ENCODE results near the gene EFHC2.
"Not testable (repeated sequence)": the region's sequence is repeated elsewhere in the genome, so short reads cannot be mapped to it uniquely, and the experiment has no call there.

EFHC2 gene

DNA sequence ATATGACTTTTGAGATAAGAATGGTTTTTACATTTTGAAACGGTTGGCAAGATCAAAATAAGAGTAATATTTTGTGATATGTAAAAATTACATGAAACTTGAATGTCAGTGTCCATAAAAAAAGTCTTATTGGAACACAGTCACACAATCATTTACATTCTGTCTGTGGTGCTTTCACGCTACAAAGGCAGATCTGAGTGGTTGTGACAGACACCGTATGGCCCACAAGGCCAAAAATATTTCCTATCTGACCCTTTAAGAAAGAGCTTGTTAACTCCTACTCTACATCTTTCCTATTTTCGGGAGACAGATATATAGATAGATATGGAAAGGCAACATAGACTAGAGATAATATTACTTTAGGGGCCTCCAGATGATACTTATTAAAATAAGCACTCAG, 101.9 kb downstream of the EFHC2 start:
- Histone ChIP-seq H3K27ac (no peak overlapping the region), H3K4me3 (no peak overlapping the region)

DNA sequence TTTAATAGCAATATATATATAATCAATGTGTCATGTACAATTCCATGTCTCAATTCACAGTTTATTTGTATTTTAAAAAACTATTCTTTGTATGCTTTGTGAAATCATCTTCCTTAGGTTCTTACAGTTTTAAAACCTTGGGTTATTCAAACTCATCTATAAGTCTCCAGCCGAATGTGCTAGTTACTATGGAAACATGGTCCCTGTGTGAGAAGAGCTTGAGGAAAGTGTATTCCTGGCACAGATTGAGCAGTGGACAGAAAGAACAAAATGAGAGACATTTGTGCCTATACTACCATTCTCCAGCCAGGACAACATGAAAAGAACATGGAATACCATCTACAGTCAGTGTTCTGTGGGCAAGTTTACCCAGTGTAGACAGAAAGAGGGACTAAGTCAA, 103.4 kb downstream of the EFHC2 start:
- no peak overlapping the region for H3K27ac ChIP-seq
- no peak overlapping the region for H3K4me3 ChIP-seq

DNA sequence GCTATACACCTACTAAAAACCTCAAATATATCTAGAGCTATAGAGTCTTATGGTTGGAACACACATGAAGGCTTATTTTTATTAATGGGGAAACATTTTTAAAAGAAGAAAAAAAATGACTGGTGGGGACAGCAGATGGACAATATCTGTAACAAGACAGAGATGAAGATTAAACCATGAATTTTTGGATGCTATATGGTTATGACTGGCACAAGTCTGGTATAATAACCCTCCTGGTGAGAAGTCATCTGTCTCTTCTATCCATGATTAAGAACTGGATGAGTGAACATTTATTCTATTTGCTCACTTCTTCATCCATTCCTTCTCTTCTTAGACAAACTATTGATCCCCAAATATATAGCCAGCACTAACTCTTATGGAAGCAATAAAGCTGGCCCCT, 104.4 kb downstream of the EFHC2 start:
- Histone ChIP-seq H3K27ac (no peak overlapping the region), H3K4me3 (no peak overlapping the region)

DNA sequence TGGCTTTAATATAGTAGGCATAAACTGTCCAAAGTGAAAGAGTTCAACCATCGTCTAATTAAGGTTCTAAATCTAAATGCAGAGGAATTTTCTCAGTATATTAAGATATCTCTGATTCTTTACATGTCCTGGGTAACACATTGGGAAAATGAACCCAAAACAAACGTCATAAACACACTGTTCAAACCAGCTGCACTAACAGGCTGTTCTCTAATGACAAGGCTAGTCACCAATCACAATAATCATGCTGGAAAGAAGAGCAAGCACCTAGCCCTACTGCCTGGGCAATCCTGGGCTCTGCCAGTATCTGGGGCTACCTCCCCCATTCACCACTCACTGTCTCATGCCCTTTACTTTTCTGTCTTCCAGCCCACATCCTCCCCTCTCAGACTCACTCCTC, 107.9 kb downstream of the EFHC2 start:
- H3K4me3 ChIP-seq = no peak overlapping the region
- no peak overlapping the region for H3K27ac ChIP-seq

DNA sequence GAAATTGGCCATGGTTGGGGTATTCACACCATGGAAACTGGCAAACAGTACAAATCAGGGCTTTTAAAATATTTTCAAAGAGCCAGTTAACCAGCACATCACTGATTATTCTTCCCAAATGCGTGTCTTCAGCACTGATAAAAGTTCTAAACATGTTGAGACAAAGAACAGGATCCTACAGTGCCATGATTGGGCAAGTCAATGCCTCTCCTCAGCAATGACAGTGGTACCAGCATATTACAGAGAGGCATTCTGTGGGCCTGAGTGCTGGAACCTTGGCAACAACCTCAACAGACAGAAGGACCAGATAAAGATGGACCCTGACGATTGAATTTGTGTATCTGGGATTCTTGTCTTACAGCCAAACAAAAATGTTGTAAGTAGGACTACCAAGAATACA, 108.9 kb downstream of the EFHC2 start:
- Histone ChIP-seq H3K4me3 (no peak overlapping the region), H3K27ac (no peak overlapping the region)

DNA sequence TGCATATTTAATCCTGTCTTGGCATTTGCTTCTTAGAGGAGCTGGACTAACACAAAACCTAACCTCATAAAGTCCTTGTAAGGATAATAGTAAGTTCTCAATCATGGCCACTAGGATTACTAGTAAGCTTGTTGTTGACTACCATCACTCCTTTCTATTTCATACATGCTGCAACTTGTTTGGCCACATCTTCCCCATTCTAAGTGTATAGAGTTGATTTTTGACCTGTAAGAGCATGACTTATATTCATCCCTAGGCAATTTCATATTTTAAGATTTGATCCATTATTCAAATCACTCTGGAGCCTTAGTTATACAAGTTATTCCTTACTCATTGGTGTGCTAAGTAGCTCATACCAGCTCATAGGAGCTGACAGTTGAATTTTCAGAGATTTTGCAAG, 109.4 kb downstream of the EFHC2 start:
- H3K4me3 ChIP-seq = no peak overlapping the region
- H3K27ac ChIP-seq = no peak overlapping the region

DNA sequence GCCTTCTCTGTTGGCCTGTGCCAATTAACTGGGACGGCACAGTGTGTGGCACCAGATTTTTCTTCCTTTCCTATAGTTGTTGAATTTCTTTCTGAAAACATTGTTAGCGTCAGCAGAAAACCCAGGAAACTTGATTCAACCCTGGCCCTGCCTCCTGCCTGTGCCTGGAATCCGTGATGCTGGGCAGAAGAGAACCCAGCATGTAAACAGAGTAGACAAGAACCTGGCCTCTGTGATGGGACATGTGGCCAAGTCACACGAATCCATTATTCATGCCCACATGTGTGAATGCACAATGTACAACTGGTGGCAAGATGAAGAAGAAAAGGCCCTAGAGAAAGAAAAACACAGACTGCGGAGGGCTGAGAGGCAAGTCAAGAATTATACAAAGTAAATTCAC, 111.4 kb downstream of the EFHC2 start:
- H3K27ac ChIP-seq = no peak overlapping the region
- no peak overlapping the region for H3K4me3 ChIP-seq

DNA sequence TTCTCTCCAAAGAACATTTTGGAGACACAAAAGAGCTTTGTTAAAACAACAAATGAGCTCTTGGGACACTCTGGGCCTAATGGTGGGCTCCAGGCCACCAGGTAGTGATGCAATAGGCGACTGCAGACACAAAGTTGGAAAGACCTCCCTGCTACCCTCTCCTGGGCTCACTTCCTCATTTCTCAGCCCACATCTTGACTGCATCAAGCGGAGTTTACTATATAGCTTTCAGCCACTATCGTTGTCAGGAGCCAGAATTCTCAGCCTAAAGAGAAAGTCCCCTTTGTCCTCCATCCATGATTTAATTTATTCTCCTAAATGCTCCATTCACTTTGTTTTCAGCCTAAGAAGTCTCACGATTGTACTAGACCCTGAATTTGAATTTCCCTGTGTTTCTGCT, 114.9 kb downstream of the EFHC2 start:
- Histone ChIP-seq H3K4me3 (no peak overlapping the region), H3K27ac (no peak overlapping the region)

DNA sequence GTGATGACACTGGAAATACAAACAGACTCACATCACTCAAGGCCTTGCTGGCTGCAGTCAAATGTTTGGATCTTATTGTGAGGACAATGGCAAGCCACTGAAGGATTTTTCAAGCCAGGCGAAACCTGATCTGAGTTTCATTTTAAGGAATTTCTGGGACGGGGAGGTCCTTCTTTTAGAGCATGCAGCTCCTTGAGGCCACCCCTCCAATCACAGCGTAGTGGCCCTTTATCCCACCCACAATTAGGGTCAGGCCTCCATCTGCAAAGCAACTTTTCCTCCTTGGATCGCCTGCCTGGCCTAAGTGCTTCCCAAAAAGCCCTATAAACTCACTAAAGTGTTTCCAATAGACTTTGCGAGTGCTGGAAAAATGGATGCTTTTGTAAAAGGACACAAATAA, 115.5 kb downstream of the EFHC2 start:
- no peak overlapping the region for H3K27ac ChIP-seq

DNA sequence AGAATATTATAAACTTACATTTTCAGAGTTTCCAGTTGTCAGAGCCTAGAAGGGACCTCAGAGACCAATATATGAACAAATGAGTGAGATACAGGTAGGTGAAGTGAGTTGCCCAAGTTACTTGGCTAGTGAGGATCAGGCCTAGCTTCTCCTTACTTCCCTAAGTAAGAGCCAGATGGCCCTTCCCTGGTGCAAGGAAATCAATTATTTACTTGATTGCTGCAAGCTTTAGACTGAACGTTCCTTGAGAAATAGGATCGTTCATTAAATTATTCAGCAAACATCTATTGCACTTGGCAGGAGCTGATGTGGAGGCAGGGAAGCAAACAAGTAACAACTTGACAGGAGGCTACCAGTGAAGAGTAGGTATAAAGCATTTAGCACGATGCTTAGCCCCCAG, 117.8 kb downstream of the EFHC2 start:
- Histone ChIP-seq H3K27ac (no peak overlapping the region), H3K4me3 (no peak overlapping the region)

More for the DNA sequence above, 115.5 kb downstream of the EFHC2 start:
- H3K4me3 ChIP-seq = no peak overlapping the region

DNA sequence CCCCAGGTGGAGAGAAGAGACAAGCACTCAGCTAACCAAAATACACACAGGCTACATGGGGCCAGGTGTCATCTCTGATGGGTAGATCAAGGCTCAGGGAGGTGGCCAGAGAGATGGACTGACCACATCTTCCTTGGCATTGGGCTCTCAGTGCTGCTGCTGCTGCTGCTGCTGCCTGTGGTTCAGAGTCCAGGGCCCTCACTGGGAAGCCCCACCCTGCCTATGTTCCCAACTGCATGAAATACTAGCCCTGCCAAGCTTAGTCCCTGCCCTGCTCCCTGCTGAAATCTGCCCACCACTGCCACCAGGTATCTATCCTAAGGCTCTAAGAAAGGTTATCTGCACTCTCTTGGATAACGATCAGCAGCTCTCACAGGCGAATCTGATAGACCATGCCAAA, 118.7 kb downstream of the EFHC2 start:
- no peak overlapping the region for H3K4me3 ChIP-seq
- no peak overlapping the region for H3K27ac ChIP-seq

DNA sequence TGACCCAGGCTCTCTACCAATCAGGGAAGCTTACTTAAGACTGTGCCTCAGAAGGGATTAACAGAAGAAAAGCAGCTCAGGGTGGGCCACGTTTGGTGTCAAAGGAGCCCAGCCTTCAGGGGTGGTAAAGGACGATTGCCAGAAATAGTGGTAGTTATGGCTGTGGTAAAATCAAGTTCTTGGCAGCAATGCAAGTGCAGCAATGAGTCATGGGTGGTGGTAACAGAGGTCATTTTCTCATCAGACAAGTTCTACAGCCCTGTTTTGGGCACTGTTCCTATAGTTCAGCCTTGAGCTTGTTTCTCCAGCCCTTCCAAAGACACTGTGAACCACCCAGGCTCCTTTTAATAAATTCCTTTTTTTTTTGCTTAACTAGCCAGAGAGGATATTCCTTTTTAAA, 120.3 kb downstream of the EFHC2 start:
- no peak overlapping the region for H3K27ac ChIP-seq
- no peak overlapping the region for H3K4me3 ChIP-seq

DNA sequence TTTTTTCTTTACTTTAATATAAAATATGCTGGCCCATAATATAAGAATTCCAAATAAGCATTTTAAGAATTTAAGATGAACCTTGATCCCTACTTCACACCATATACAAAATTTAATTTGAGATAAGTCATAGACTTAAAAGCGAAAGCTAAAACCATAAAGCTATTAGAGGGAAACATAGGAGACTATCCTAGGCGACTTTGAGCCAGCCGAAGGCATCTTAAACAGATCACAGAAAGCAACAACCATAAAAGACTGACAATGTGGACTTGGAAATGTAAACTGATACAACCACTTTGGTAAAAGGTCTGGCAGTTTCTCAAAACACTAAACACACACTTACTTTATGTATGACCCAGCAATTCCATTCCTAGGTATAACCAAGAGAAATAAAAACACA, 125.0 kb downstream of the EFHC2 start:
- no peak overlapping the region for H3K4me3 ChIP-seq

DNA sequence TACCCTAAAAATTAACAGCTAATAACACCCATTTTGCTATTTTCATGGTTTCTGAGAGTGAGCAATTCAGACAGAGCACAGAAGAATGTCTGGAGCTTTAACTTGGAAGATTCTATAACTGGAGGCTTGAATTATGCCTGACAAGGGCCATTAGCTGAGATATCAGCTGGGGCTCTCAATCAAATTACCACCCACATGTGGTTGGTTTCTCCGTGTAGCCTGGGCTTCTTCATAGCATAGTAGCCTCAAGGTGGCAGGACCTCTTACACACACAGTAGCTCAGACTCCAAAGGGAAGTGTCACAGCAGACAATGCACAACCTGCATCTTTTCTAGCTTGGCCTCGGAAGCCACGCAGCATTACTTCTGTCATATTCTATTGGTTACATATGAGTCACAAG, 127.3 kb downstream of the EFHC2 start:
- H3K4me3 ChIP-seq = no peak overlapping the region

More for the DNA sequence above, 125.0 kb downstream of the EFHC2 start:
- no peak overlapping the region for H3K27ac ChIP-seq

DNA sequence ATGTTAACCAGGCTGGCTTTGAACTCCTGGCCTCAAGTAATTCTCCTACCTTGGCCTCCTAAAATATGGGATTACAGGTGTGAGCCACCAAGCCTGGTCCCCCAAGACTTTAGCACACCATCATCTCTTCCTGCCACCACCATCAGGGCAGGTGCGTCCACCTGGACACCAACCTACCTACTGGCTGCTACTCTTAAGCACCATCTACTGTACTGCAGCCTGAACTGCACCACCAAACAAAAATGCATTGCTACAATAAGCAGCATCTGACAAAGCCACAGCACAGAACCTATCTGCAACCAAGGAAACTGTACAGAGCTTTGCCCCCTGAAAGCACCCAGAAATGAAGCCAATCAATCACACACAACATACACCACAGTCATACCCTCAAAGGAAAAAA, 139.7 kb downstream of the EFHC2 start:
- Histone ChIP-seq H3K27ac (no peak overlapping the region), H3K4me3 (no peak overlapping the region)

More for the DNA sequence above, 127.3 kb downstream of the EFHC2 start:
- no peak overlapping the region for H3K27ac ChIP-seq

DNA sequence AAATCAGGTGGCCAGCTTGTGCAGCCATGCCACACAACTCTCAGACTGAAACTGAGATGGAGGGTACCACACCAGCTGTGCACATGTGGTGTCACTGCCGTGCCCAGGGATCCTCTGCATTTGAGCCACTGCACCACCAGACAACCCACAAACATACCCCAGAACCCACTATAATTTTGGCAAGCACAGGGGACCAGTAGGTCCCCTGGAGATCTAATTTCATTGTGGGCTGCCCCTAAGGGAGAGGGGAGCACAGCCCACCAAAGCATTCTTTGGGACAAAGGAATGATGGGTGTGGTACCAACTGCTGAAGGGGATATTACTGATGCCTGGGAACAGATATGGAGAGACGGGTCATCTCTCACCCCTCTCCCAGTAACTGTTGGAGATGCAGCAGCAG, 140.9 kb downstream of the EFHC2 start:
- no peak overlapping the region for H3K27ac ChIP-seq
- H3K4me3 ChIP-seq = no peak overlapping the region

DNA sequence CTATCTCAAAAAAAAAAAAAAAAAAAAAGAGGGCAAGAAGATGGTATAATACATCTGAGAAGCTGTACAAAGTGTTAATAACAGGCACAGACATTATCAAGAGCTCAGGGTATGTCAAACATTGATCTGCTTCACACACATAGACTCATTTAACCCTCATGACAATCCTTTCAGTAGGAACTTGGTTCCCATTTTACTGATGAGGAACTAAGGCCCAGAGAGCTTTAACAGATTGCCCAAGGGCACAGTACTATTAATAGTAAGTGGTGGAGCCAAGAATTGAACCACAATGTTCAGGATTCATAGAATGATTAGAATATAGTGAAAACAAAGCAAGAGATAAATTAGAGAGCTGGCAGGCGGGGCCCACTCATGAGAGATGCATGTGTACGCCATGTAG, 154.4 kb downstream of the EFHC2 start:
- Histone ChIP-seq H3K4me3 (no peak overlapping the region), H3K27ac (no peak overlapping the region)

DNA sequence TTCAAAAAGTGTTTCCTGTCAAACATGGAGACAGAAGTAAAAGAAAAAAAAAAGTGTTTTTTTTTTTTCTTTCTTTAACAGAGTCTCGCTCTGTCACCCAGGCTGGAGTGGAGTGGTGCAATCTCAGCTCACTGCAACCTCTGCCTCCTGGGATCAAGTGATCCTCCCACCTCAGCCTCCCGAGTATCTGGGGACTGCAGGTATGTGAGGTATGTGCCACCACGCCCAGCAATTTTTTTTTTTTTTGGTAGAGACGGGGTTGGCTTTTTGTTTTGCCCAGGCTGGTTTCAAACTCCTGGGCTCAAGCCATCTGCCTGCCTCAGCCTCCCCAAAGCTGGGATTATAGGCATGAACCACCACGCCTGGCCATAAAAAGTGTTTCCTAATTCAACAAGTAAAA, 155.6 kb downstream of the EFHC2 start:
- H3K4me3 ChIP-seq = not testable (repeated sequence)

DNA sequence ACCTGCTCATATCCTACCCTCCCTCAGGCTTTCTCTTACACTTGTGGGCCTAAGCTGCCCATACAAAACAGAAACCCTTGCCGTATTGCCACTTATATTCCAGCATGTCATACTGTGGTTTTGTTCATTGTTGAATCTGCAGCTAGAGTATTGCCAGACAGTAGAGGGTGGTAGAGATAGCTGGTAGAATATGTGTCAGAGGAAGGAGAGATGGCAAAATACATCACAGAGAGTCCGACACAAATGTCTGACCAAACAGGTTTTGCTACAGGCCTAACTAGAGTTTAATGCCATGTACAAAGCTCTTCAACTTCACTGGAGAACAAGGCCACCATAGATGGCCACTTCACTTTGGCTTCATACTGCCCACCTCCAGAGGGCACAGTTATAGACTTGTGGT, 160.1 kb downstream of the EFHC2 start:
- H3K27ac ChIP-seq = no peak overlapping the region
- H3K4me3 ChIP-seq = no peak overlapping the region

More for the DNA sequence above, 155.6 kb downstream of the EFHC2 start:
- not testable (repeated sequence) for H3K27ac ChIP-seq

DNA sequence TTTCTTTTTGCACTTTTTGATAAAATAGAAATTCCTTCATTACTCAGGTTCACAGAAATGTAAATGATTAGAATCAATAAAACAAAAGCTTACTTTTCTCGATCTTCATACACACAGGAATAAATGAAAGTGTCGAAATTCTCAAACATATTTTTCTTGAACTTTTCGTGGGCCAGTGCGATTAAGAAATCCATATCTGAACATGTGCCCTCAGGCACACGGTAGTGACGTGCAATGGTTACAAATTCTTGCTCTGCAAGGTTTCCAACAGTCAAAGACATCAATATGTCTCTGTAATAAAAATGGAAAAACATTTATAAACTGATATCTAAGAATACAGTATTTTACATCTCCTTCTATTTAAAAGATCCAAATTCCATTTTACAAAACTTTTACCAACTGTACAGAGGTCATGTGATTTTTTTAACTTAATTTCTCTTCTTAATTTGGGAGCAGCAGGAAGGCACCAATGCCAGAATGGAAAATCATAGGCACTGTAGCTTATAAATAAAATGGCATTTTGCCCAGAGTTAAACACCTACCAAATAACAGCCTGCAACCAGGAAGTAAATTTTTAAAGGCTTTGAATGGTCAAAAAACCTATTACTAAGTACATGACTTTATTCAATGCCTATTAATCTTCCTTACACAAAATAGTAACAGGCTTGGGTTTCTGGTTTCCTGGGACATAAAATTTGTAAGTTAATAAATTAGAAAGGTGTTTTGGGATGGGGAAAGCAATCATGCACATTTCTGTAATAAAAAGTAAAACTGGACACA, 165.0 kb downstream of the EFHC2 start:
- H3K27ac ChIP-seq = no peak overlapping the region
- H3K4me3 ChIP-seq = no peak overlapping the region

DNA sequence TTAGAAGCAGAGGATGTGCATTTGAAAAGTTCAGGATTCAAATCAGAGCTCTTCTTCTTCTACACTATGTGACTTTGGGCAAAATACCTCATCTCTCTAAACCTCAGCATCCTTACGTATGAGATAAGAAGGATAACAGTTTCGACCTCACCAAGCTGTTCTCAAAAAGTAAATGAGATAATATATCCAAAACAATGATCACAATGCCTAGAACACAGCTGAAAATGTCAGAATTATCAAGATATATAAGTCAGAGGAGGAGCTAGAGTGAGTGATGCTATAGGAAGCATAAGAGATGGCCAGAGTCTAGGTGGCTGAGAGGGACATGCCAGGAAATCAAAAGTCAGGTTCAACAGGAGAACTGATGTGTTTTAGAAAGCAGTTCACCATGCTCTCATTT, 168.0 kb downstream of the EFHC2 start:
- H3K27ac ChIP-seq = no peak overlapping the region
- no peak overlapping the region for H3K4me3 ChIP-seq

DNA sequence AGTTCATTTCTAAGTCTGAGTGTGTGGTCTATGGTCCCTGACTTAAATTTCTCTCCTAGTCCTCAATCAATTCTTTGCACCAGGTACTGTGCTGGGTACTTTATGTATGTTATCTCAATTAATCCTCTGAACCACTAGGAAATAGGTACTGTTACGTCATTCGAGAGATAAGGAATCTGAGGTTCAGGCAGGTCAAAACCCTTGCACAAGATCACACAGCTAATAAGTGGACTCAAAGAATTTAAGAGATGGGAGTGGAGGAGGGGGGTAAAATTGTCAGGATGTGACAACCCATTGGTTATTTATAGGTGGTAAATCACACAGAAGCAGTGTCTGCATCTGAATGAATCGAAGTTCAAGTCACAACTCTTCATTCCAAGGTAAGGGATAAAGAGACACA, 169.4 kb downstream of the EFHC2 start:
- Histone ChIP-seq H3K4me3 (no peak overlapping the region), H3K27ac (no peak overlapping the region)

All from skin epidermis (tissue), 12 donors.